GM20431 (cell line): ENCODE measurements around the gene CPNE5.
"Not testable (repeated sequence)": the region's sequence is repeated elsewhere in the genome, so short reads cannot be mapped to it uniquely, and the experiment has no call there.

ENCODE experiments used
- in situ Hi-C: fragments of 300-500 bp; cut with MseI, MboI; formaldehyde crosslinking; loops from one replicate; pipeline ENCODE4 v1.15.0; 2020; ENCODE audit warnings: low sequenced_read_pairs; ENCODE audit not compliant: unreplicated experiment

Gene CPNE5

GRCh38 chr6:36718560-36718959 lies 120.7 kb downstream of the CPNE5 start:
- in situ Hi-C loops = no loop called here

- in situ Hi-C loops = no loop called here
These were observed 121.2 kb downstream of the CPNE5 start for GRCh38 chr6:36717871-36718540.

GRCh38 chr6:36717231-36717825 lies 121.9 kb downstream of the CPNE5 start:
- in situ Hi-C loops = no loop called here

- in situ Hi-C loops = no loop called here
These were observed 122.7 kb downstream of the CPNE5 start for GRCh38 chr6:36716476-36717093.

- in situ Hi-C loops = no loop called here
These were observed 123.8 kb downstream of the CPNE5 start for GRCh38 chr6:36715469-36715868.

GRCh38 chr6:36714511-36714910 lies 124.7 kb downstream of the CPNE5 start:
- in situ Hi-C loops = no loop called here

GRCh38 chr6:36713846-36714245 lies 125.4 kb downstream of the CPNE5 start:
- in situ Hi-C loops = no loop called here

GRCh38 chr6:36712816-36713215 lies 126.4 kb downstream of the CPNE5 start:
- in situ Hi-C loops = no loop called here

- in situ Hi-C loops = no loop called here
These were observed 132.9 kb downstream of the CPNE5 start for GRCh38 chr6:36706339-36706738.

GRCh38 chr6:36704961-36705577 lies 134.2 kb downstream of the CPNE5 start:
- in situ Hi-C loops = not testable (repeated sequence)

GRCh38 chr6:36703982-36704381 lies 135.3 kb downstream of the CPNE5 start:
- in situ Hi-C loops = no loop called here

GRCh38 chr6:36703081-36703606 lies 136.1 kb downstream of the CPNE5 start:
- in situ Hi-C loops = no loop called here

- in situ Hi-C loops = no loop called here
These were observed 136.6 kb downstream of the CPNE5 start for GRCh38 chr6:36702656-36703055.

- in situ Hi-C loops = no loop called here
These were observed 137.7 kb downstream of the CPNE5 start for GRCh38 chr6:36701401-36701991.

- in situ Hi-C loops = no loop called here
These were observed 138.4 kb downstream of the CPNE5 start for GRCh38 chr6:36700831-36701230.

- in situ Hi-C loops = no loop called here
These were observed 139.0 kb downstream of the CPNE5 start for GRCh38 chr6:36700071-36700812.

GRCh38 chr6:36699348-36699747 lies 139.9 kb downstream of the CPNE5 start:
- in situ Hi-C loops = no loop called here

- in situ Hi-C loops = no loop called here
These were observed 140.4 kb downstream of the CPNE5 start for GRCh38 chr6:36698871-36699271.

GRCh38 chr6:36698196-36698595 lies 141.0 kb downstream of the CPNE5 start:
- in situ Hi-C loops = no loop called here

- in situ Hi-C loops = no loop called here
These were observed 141.8 kb downstream of the CPNE5 start, which contains the start of gene RAB44 for GRCh38 chr6:36697481-36697903. Gene RAB44 (plus strand): TSS chr6:36697826. CDS start chr6:36704236, 6,410 bp downstream.
